ENCODE data around the gene SLC6A18.

Gene SLC6A18

GRCh38 chr5:1240496-1241260, 15.5 kb downstream of the SLC6A18 start:
- TF ChIP-seq CTCF (conservative IDR thresholded peaks at IDR 0.05; ENCODE audit: control insufficient read depth, insufficient read depth, low read depth, low read length), result no peak
- H3K4me3 ChIP-seq (ENCODE audit: control insufficient read depth, low read depth, low read length), result no peak overlapping the region
- DNase-seq (ENCODE audit: low read depth), result no peak

DNA sequence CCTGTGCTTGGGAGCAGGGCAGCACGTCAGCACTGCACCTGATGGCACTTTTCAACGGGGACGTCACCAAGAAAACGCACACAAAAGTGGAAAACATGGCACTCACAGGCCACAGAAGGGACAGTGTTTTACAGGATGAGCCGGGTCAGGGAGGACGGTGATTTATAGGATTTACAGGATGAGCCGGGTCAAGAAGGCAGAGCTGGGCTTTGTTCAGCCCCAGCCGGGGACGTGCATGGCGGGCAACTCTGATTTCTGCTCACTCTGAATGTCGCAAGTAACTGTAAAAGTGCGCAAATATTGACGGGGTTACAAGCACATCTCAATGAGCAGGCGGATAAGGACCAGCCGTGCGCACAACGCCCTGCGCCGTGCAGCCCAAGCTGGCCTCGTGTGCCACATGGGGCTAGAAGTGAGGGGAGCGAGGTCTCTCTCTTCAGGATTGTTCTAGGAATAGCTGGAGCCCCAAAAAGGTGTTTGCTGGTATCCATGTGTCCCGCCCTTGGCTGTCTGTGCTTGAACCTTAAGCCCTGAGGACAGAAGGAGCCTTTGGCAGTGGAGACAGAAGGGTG, 16.4 kb downstream of the SLC6A18 start:
- TF ChIP-seq CTCF (conservative IDR thresholded peaks at IDR 0.05; ENCODE audit: control insufficient read depth, insufficient read depth, low read depth, low read length), result no peak
- H3K4me3 ChIP-seq (ENCODE audit: control insufficient read depth, low read depth, low read length), result no peak overlapping the region
- DNase-seq (ENCODE audit: low read depth), result no peak

DNA sequence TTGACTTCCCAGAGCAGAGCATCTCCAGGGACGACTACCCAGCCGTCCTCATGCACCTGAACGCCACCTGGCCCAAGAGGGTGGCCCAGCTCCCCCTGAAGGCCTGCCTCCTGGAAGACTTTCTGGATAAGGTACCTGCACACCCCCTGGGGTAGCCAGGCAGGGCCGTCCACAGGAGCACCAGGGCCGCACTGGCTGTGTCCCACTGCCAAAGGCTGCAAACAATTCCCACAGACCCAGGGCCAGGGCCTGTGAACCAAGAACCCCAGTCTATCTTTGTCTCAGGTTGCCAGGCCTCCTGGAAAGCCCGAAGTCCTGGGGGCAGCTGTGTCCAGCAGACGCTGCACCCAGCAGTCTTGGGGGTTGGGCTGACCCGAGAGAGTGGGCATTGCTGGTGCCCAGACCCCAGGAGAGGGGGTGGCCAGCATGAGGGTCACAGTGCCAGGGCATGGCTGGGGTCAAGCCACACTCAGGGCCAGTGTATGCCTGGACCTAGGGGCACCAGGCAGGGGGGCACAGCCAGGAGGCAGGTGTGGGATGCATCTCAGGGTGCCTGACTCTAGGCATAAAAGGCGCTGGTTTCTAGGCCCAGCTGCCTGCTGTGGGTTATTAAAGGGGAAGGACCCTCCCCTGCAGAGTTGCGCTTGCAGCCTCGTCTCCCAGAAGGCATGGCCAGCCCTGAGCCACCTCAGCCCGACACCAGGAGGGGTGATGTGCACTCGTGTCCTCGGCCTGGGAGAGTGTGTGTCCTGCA, 17.7 kb downstream of the SLC6A18 start:
- no peak overlapping the region for H3K4me3 ChIP-seq (ENCODE audit: control insufficient read depth, low read depth, low read length)
- no peak for DNase-seq (ENCODE audit: low read depth)
- no peak for TF ChIP-seq CTCF (conservative IDR thresholded peaks at IDR 0.05; ENCODE audit: control insufficient read depth, insufficient read depth, low read depth, low read length)

GRCh38 chr5:1243487-1244130, 18.4 kb downstream of the SLC6A18 start:
- no peak overlapping the region for H3K4me3 ChIP-seq (ENCODE audit: control insufficient read depth, low read depth, low read length)
- TF ChIP-seq CTCF (conservative IDR thresholded peaks at IDR 0.05; ENCODE audit: control insufficient read depth, insufficient read depth, low read depth, low read length), result no peak
- no peak for DNase-seq (ENCODE audit: low read depth)

DNA sequence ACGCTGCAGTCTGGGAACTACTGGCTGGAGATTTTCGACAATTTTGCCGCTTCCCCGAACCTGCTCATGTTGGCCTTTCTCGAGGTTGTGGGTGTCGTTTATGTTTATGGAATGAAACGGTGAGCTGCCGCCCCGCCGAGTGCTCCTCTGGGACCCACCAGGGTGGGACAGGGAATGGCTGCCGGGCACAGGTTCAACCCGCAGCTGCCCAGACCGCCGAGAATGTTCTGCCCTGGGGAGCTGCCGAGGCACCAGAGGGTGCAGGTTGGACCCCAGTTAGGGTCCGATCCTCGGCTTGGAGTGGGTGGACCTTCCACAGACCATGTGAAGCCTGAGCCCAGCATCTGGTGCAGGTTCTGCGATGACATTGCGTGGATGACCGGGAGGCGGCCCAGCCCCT, 19.1 kb downstream of the SLC6A18 start:
- no peak for TF ChIP-seq CTCF (conservative IDR thresholded peaks at IDR 0.05; ENCODE audit: control insufficient read depth, insufficient read depth, low read depth, low read length)
- no peak for DNase-seq (ENCODE audit: low read depth)
- no peak overlapping the region for H3K4me3 ChIP-seq (ENCODE audit: control insufficient read depth, low read depth, low read length)

DNA sequence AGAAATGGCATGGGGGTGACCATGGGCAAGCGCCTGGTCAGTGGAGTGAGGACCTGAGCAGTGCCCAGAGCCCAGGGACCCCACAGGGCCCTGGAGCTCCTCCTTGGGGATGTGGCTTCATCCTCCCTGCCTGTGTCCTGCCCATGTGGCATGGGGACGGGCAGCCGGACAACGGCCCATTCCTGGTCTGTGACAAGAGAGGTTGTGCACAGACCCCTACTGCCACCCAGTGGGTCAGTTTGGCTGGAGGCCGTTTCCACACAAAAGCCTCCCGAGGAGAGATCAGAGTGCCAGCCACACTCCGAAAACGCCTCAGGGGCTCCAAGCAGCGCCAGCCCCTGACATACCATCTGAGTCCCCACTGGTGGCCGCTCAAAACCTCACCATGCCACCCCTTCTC, 19.8 kb downstream of the SLC6A18 start:
- no peak for DNase-seq (ENCODE audit: low read depth)
- no peak overlapping the region for H3K4me3 ChIP-seq (ENCODE audit: control insufficient read depth, low read depth, low read length)
- no peak for TF ChIP-seq CTCF (conservative IDR thresholded peaks at IDR 0.05; ENCODE audit: control insufficient read depth, insufficient read depth, low read depth, low read length)
